HG03342 (cell line): ENCODE measurements around the gene KAZN.
"Not testable (repeated sequence)": the region's sequence is repeated elsewhere in the genome, so short reads cannot be mapped to it uniquely, and the experiment has no call there.

Source experiments
- ATAC-seq: cut with Tn5 transposase; IDR thresholded peaks from one replicate; pipeline ENCODE4 v1.9.1; 2021; ENCODE audit warnings: mild to moderate bottlenecking, moderate library complexity; ENCODE audit not compliant: unreplicated experiment

KAZN gene

GRCh38 chr1:14598498-14599182 is at the start of gene KAZN:
KAZN (plus strand) TSS chr1:14598685.
- no peak for ATAC-seq

- ATAC-seq = no peak
Measured at GRCh38 chr1:14549897-14550620, 48.4 kb upstream of the KAZN start.

- ATAC-seq = no peak
Measured at GRCh38 chr1:14551386-14551785, 47.1 kb upstream of the KAZN start.

- ATAC-seq = no peak
Measured at GRCh38 chr1:14552246-14552965, 46.1 kb upstream of the KAZN start.

GRCh38 chr1:14553711-14554110 is 44.8 kb upstream of the KAZN start:
- ATAC-seq = no peak

- no peak for ATAC-seq
Measured at GRCh38 chr1:14555091-14555490, 43.4 kb upstream of the KAZN start.

- no peak for ATAC-seq
Measured at GRCh38 chr1:14561014-14561693, 37.3 kb upstream of the KAZN start.

GRCh38 chr1:14565090-14565489 is 33.4 kb upstream of the KAZN start:
- no peak for ATAC-seq

- ATAC-seq = no peak
Measured at GRCh38 chr1:14567056-14567455, 31.4 kb upstream of the KAZN start.

- no peak for ATAC-seq
Measured at GRCh38 chr1:14567903-14568302, 30.6 kb upstream of the KAZN start.

- ATAC-seq = no peak
Measured at GRCh38 chr1:14568716-14569355, 29.6 kb upstream of the KAZN start.

GRCh38 chr1:14570514-14570913 is 28.0 kb upstream of the KAZN start:
- no peak for ATAC-seq

GRCh38 chr1:14571810-14572767 is 26.4 kb upstream of the KAZN start:
- no peak for ATAC-seq

- no peak for ATAC-seq
Measured at GRCh38 chr1:14572861-14573260, 25.6 kb upstream of the KAZN start.

GRCh38 chr1:14576155-14576554 is 22.3 kb upstream of the KAZN start:
- ATAC-seq = no peak

GRCh38 chr1:14577261-14577660 is 21.2 kb upstream of the KAZN start:
- no peak for ATAC-seq

GRCh38 chr1:14578156-14578555 is 20.3 kb upstream of the KAZN start:
- no peak for ATAC-seq

- not testable (repeated sequence) for ATAC-seq
Measured at GRCh38 chr1:14580295-14580694, 18.2 kb upstream of the KAZN start.

- ATAC-seq = no peak
Measured at GRCh38 chr1:14580986-14581385, 17.5 kb upstream of the KAZN start.

GRCh38 chr1:14583788-14584187 is 14.7 kb upstream of the KAZN start:
- no peak for ATAC-seq
